B cell (primary cell): Measurements from ENCODE around the gene VPS26B. TPM values are rescaled to one million over a fixed set of nuclear protein-coding genes. Genes with fewer than 3 reads are reported as not detected.

Source experiments
- ATAC-seq: fragments of 200-7000 bp; cut with Tn5 transposase; one replicate; pipeline ENCODE4 v1.10.0; 2021; ENCODE audit warnings: low read depth, mild to moderate bottlenecking, moderate number of reproducible peaks, moderate library complexity
- CTCF ChIA-PET: fragments of 350-600 bp; sonication (Branson Sonifier 250); formaldehyde crosslinking; loops from one replicate; lab custom pipeline; 2021; ENCODE audit warnings: antibody characterized with exemption, inconsistent platforms; lab: Charles Lee
- POLR2A ChIA-PET: fragments of 350-600 bp; sonication (Branson Sonifier 250); formaldehyde crosslinking; loops from one replicate; lab custom pipeline; 2021; ENCODE audit warnings: antibody characterized with exemption; lab: Charles Lee
- DNase-seq: peaks from one replicate; pipeline ENCODE4 v3.0.0; 2013
- H2AFZ ChIP-seq: 2 replicates; pipeline ENCODE4 v1.6.1; 2012; ENCODE audit warnings: mild to moderate bottlenecking, low read depth, low read length; ENCODE audit not compliant: insufficient read depth, poor library complexity, severe bottlenecking
- H3K27ac ChIP-seq, 2 donors: 1 replicate in 1 of 2; 2 replicates in 1 of 2; pipeline ENCODE4 v1.5.1; 2012 to 2013; ENCODE audit warnings: low read length in 2 of 2, mild to moderate bottlenecking in 2 of 2, moderate library complexity in 1 of 2
- H3K27me3 ChIP-seq, 4 experiments: fragments of 200-600 bp in 1 of 4; sonication (generic) in 1 of 4; replicated peaks in 1 of 4; 1 replicate in 2 of 4; 2 replicates in 2 of 4; pipeline versions ENCODE4 v1.6.1 to v1.7.0; 2013 to 2016; ENCODE audit warnings: low read length in 3 of 4, mild to moderate bottlenecking in 2 of 4, mixed read lengths in 1 of 4, moderate library complexity in 1 of 4; ENCODE audit not compliant: insufficient read depth in 4 of 4, control insufficient read depth in 3 of 4; ENCODE audit errors: control extremely low read depth in 1 of 4
- H3K36me3 ChIP-seq, 2 experiments: replicated peaks in 1 of 2; 1 replicate in 1 of 2; 2 replicates in 1 of 2; pipeline versions ENCODE4 v1.6.1 to v1.7.1; 2013; ENCODE audit warnings: low read length in 1 of 2; ENCODE audit not compliant: insufficient read depth in 2 of 2, control insufficient read depth in 1 of 2; ENCODE audit errors: control extremely low read depth in 1 of 2, extremely low read depth in 1 of 2
- H3K4me1 ChIP-seq, 2 donors: fragments of 200-600 bp in 1 of 2; sonication (generic) in 1 of 2; 1 replicate in 1 of 2; 2 replicates in 1 of 2; pipeline versions ENCODE4 v1.5.1 to v1.6.1; 2013 to 2017; ENCODE audit warnings: low read length in 2 of 2; ENCODE audit not compliant: control insufficient read depth in 2 of 2, insufficient read depth in 2 of 2
- H3K4me2 ChIP-seq: replicated peaks from 2 replicates; pipeline ENCODE3; 2012; ENCODE audit warnings: mild to moderate bottlenecking, low read depth, low read length; ENCODE audit not compliant: poor library complexity, severe bottlenecking
- H3K4me3 ChIP-seq, 5 experiments: fragments of 200-600 bp in 1 of 5; sonication (generic) in 1 of 5; 1 replicate in 3 of 5; 2 replicates in 2 of 5; pipeline versions ENCODE4 v1.5.1 to v1.7.0; 2011 to 2016; ENCODE audit warnings: low read length in 4 of 5, mild to moderate bottlenecking in 4 of 5, low read depth in 2 of 5, control low read depth in 1 of 5, moderate library complexity in 1 of 5; ENCODE audit not compliant: insufficient read depth in 1 of 5; ENCODE audit errors: control extremely low read depth in 1 of 5, extremely low read depth in 1 of 5
- H3K79me2 ChIP-seq: fragments of 200-600 bp; sonication (generic); one replicate; pipeline ENCODE4 v1.6.0; 2016; ENCODE audit warnings: low read length; ENCODE audit not compliant: control insufficient read depth, insufficient read depth
- H3K9ac ChIP-seq: fragments of 200-600 bp; sonication (generic); 2 replicates; pipeline ENCODE4 v1.6.1; 2017; ENCODE audit warnings: mild to moderate bottlenecking, low read length, moderate library complexity
- H3K9me3 ChIP-seq, 3 donors: one replicate each; pipeline versions ENCODE4 v1.6.1 to v1.7.1; 2013; ENCODE audit warnings: low read length in 2 of 3; ENCODE audit not compliant: control insufficient read depth in 2 of 3, insufficient read depth in 1 of 3; ENCODE audit errors: control extremely low read depth in 1 of 3
- H4K20me1 ChIP-seq: 2 replicates; pipeline ENCODE4 v1.6.0; 2012; ENCODE audit warnings: mild to moderate bottlenecking, low read length; ENCODE audit not compliant: insufficient read depth, control insufficient read depth, poor library complexity, severe bottlenecking
- H3K27ac Mint-ChIP-seq: one replicate; pipeline ENCODE4 v1.8.0; 2021; ENCODE audit warnings: mixed read lengths
- H3K27me3 Mint-ChIP-seq: one replicate; pipeline ENCODE4 v1.8.0; 2021; ENCODE audit warnings: mixed read lengths
- H3K4me1 Mint-ChIP-seq: one replicate; pipeline ENCODE4 v1.8.0; 2021; ENCODE audit warnings: mixed read lengths
- H3K4me3 Mint-ChIP-seq: one replicate; pipeline ENCODE4 v1.8.0; 2021; ENCODE audit warnings: mixed read lengths
- H3K9me3 Mint-ChIP-seq: one replicate; pipeline ENCODE4 v1.8.0; 2022; ENCODE audit warnings: mixed read lengths; ENCODE audit not compliant: insufficient read depth
- EZH2 ChIP-seq: IDR thresholded peaks from 2 replicates; pipeline ENCODE4 v1.6.1; 2012; ENCODE audit warnings: borderline replicate concordance, low read depth, mild to moderate bottlenecking, moderate library complexity, low read length; ENCODE audit not compliant: insufficient read depth, poor library complexity, severe bottlenecking
- WGBS: methylation state at CpG from one replicate; pipeline ENCODE4 v1.1.5; 2013; ENCODE audit warnings: missing lambda C conversion rate; ENCODE audit not compliant: insufficient coverage; 5-methylcytosine and 5-hydroxymethylcytosine counted together
- intact Hi-C: fragments of 100-400 bp; cut with micrococcal nuclease; formaldehyde crosslinking; loops from one replicate; pipeline ENCODE4 v1.10.0; 2022
- polyA plus RNA-seq: library from polyadenylated mRNA; depleted of rRNA; stranded (reverse); fragments of >200 nt; gene quantifications from 2 replicates; pipeline ENCODE4 v1.2.3, GENCODE V29; 2012
- total RNA-seq, 2 donors: library from RNA; stranded (reverse); fragments of 120-200 nt in 1 of 2; gene quantifications; 1 replicate in 1 of 2; 2 replicates in 1 of 2; pipeline versions ENCODE4 v1.2.3 to v1.2.4, GENCODE V29; 2013 to 2022
- TF ChIP-seq, protein P1 (sequence below): fragments of 200-600 bp; IDR thresholded peaks from one replicate; pipeline ENCODE4 v1.8.0; 2022; ENCODE audit warnings: antibody characterized with exemption, mild to moderate bottlenecking

VPS26B gene
- total and polyA plus RNA-seq, 2 donors (not counting 1 experiment from before 2014, with no cell fraction given) = 14.7 to 38.5 TPM

DNA sequence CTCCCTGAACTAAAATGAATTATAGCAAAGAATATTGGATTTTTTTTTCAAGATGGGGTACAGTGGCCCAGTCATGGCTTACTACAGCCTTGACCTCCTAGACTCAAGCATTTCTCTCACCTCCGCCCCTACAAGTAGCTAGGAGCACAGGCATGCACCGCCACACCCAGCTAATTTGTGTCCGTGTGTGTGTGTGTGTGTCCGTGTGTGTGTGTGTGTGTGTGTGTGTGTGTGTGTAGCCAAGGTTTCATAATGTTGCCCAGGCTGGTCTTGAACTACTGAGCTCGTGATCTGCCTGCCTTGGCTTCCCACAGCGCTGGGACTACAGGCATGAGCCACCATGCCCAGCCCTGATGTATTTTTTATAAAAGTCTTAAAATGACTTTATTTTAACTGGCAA is 16.1 kb downstream of the VPS26B start:
- no peak overlapping the region for H3K9ac ChIP-seq
- Mint-ChIP-seq H3K27me3 (no peaks in the 10 kb centered on the region), H3K4me3 (no peak overlapping the region), H3K9me3 (no peaks in the 10 kb centered on the region), H3K4me1 (no peaks in the 10 kb centered on the region), H3K27ac (no peak overlapping the region)
- peaks cover 0 to 5% of the 10 kb centered on the region in 2 experiments for H3K36me3 ChIP-seq
- ChIA-PET CTCF (interaction anchor here (1.1 to 8.1 kb wide), 3 partner anchors 12 to 32 kb away, joined by 3 to 131 read pairs (median 5); no protein-coding TSS in a partner anchor), POLR2A (no interaction called here)
- H3K4me2 ChIP-seq = no peak overlapping the region
- no peak overlapping the region for H3K27ac ChIP-seq
- H3K79me2 ChIP-seq = no peaks in the 10 kb centered on the region
- ATAC-seq (no peak), DNase-seq (no peak)
- no CpG with 5 or more reads among the region's 6 CpGs for WGBS
- intact Hi-C loops = no loop called here
- TF ChIP-seq, protein P1, sequence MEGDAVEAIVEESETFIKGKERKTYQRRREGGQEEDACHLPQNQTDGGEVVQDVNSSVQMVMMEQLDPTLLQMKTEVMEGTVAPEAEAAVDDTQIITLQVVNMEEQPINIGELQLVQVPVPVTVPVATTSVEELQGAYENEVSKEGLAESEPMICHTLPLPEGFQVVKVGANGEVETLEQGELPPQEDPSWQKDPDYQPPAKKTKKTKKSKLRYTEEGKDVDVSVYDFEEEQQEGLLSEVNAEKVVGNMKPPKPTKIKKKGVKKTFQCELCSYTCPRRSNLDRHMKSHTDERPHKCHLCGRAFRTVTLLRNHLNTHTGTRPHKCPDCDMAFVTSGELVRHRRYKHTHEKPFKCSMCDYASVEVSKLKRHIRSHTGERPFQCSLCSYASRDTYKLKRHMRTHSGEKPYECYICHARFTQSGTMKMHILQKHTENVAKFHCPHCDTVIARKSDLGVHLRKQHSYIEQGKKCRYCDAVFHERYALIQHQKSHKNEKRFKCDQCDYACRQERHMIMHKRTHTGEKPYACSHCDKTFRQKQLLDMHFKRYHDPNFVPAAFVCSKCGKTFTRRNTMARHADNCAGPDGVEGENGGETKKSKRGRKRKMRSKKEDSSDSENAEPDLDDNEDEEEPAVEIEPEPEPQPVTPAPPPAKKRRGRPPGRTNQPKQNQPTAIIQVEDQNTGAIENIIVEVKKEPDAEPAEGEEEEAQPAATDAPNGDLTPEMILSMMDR = no peak
- TF ChIP-seq EZH2 = no peak
- H4K20me1 ChIP-seq = no peaks in the 10 kb centered on the region
- no peak overlapping the region for H3K4me3 ChIP-seq
- no peaks in the 10 kb centered on the region for H3K4me1 ChIP-seq
- H2AFZ ChIP-seq = no peak overlapping the region
- peaks cover 0 to 3% (median 0%) of the 10 kb centered on the region in 3 donors for H3K9me3 ChIP-seq
- H3K27me3 ChIP-seq = no peaks in the 10 kb centered on the region

DNA sequence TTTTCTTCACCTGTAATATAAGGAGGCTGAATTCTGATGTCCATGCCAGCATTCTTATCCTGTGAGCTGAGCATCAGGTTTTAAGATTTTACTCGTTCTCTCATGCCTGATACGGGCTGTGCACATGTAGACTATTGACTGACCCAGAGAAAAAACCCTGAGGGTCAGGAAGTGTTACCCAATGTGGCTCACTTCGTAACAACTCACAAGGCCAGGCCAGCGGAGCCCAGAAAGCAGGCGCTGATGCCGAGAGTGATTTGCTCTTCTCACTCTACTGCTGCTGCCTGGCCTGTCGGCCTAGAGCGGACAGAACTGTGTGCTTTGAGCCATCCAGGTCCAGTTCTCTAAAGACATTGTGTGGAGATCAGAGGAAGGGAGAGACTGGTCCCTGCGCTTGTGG is 17.9 kb downstream of the VPS26B start:
- Histone ChIP-seq H2AFZ (no peak overlapping the region), H3K36me3 (peaks cover 0 to 19% of the 10 kb centered on the region in 2 experiments), H3K27ac (no peak overlapping the region), H3K27me3 (no peaks in the 10 kb centered on the region), H3K79me2 (no peaks in the 10 kb centered on the region), H3K4me3 (no peak overlapping the region), H4K20me1 (no peaks in the 10 kb centered on the region), H3K9me3 (peaks cover 0 to 3% (median 0%) of the 10 kb centered on the region in 3 donors), H3K9ac (no peak overlapping the region), H3K4me2 (no peak overlapping the region), H3K4me1 (no peaks in the 10 kb centered on the region)
- ChIA-PET POLR2A (no interaction called here), CTCF (interaction anchor here (8.1 kb wide), 1 partner anchor 34 kb away, joined by 131 read pairs; no protein-coding TSS in a partner anchor)
- Mint-ChIP-seq H3K27me3 (no peaks in the 10 kb centered on the region), H3K4me1 (no peaks in the 10 kb centered on the region), H3K4me3 (no peak overlapping the region), H3K9me3 (no peaks in the 10 kb centered on the region), H3K27ac (no peak overlapping the region)
- no peak for DNase-seq
- no peak for TF ChIP-seq EZH2
- ATAC-seq = no peak
- intact Hi-C loops = no loop called here
- WGBS = 100% methylated on average over 4 of the region's 9 CpGs
